Measurements from ENCODE around the gene SUGCT. TPM values are rescaled to one million over a fixed set of nuclear protein-coding genes. Genes with fewer than 3 reads are reported as not detected.

Gene SUGCT
- total RNA-seq, 1 donor from 2014 or later = 1.7 TPM

GRCh38 chr7:40350100-40350499 is 215.3 kb downstream of the SUGCT start:
- TF ChIP-seq CTCF (IDR thresholded peaks at IDR 0.05) = no peak
- Histone ChIP-seq H3K4me1 (no peaks in the 10 kb centered on the region), H3K36me3 (no peaks in the 10 kb centered on the region), H3K27me3 (ENCODE audit: low read depth) (no peaks in the 10 kb centered on the region), H3K9me3 (no peaks in the 10 kb centered on the region), H3K27ac (no peak overlapping the region), H3K4me3 (no peak overlapping the region)
- ATAC-seq = no peak
- intact Hi-C loops (cut with DNase I) = no loop called here
- no peak for DNase-seq

- Histone ChIP-seq H3K9me3 (no peaks in the 10 kb centered on the region), H3K27ac (no peak overlapping the region), H3K36me3 (no peaks in the 10 kb centered on the region), H3K4me1 (no peaks in the 10 kb centered on the region), H3K4me3 (no peak overlapping the region), H3K27me3 (ENCODE audit: low read depth) (no peaks in the 10 kb centered on the region)
- TF ChIP-seq CTCF (IDR thresholded peaks at IDR 0.05) = no peak
- intact Hi-C loops (cut with DNase I) = no loop called here
- no peak for DNase-seq
- ATAC-seq = no peak
Measured at GRCh38 chr7:40354711-40355110, 219.9 kb downstream of the SUGCT start.

GRCh38 chr7:40356312-40356711 is 221.5 kb downstream of the SUGCT start:
- Histone ChIP-seq H3K27me3 (ENCODE audit: low read depth) (no peaks in the 10 kb centered on the region), H3K9me3 (no peaks in the 10 kb centered on the region), H3K4me3 (no peak overlapping the region), H3K36me3 (no peaks in the 10 kb centered on the region), H3K4me1 (no peaks in the 10 kb centered on the region), H3K27ac (no peak overlapping the region)
- TF ChIP-seq CTCF (IDR thresholded peaks at IDR 0.05) = no peak
- ATAC-seq = no peak
- intact Hi-C loops (cut with DNase I) = no loop called here
- no peak for DNase-seq

GRCh38 chr7:40356871-40357709 is 222.3 kb downstream of the SUGCT start:
- DNase-seq = no peak
- no peak for TF ChIP-seq CTCF (IDR thresholded peaks at IDR 0.05)

GRCh38 chr7:40369641-40370277 is 235.0 kb downstream of the SUGCT start:
- ATAC-seq (no peak), DNase-seq (no peak)
- H3K27ac ChIP-seq = no peak overlapping the region
- H3K27me3 ChIP-seq (ENCODE audit: low read depth) = no peaks in the 10 kb centered on the region
- no peaks in the 10 kb centered on the region for H3K36me3 ChIP-seq
- no peaks in the 10 kb centered on the region for H3K4me1 ChIP-seq
- intact Hi-C loops (cut with DNase I) = no loop called here
- TF ChIP-seq CTCF (IDR thresholded peaks at IDR 0.05) = no peak
- H3K9me3 ChIP-seq = no peaks in the 10 kb centered on the region
- H3K4me3 ChIP-seq = no peak overlapping the region

More at GRCh38 chr7:40356871-40357709, 222.3 kb downstream of the SUGCT start:
- no peak for ATAC-seq
- H3K4me1 ChIP-seq = no peaks in the 10 kb centered on the region
- intact Hi-C loops (cut with DNase I) = no loop called here
- no peaks in the 10 kb centered on the region for H3K27me3 ChIP-seq (ENCODE audit: low read depth)
- H3K4me3 ChIP-seq = no peak overlapping the region
- no peak overlapping the region for H3K27ac ChIP-seq
- H3K36me3 ChIP-seq = no peaks in the 10 kb centered on the region
- no peaks in the 10 kb centered on the region for H3K9me3 ChIP-seq

Data from lower lobe of right lung (tissue), 2 donors.